ENCODE measurements around the gene SDK1.

SDK1 gene

GRCh38 chr7:3283130-3283704, 17.8 kb upstream of the SDK1 start:
- Histone ChIP-seq H3K36me3 (ENCODE audit: low read depth) (no peaks in the 10 kb centered on the region), H3K27me3 (ENCODE audit: insufficient read depth, poor library complexity, severe bottlenecking) (no peaks in the 10 kb centered on the region), H3K4me3 (ENCODE audit: severe bottlenecking) (no peak overlapping the region), H3K4me1 (ENCODE audit: insufficient read depth, poor library complexity, severe bottlenecking) (peaks cover 10% of the 10 kb centered on the region), H3K9me3 (ENCODE audit: severe bottlenecking) (no peaks in the 10 kb centered on the region), H3K27ac (ENCODE audit: poor library complexity, severe bottlenecking) (peak overlapping the region; percentile 59)
- peak; percentile 94 for ATAC-seq (ENCODE audit: low read depth)
- TF ChIP-seq, protein P1, sequence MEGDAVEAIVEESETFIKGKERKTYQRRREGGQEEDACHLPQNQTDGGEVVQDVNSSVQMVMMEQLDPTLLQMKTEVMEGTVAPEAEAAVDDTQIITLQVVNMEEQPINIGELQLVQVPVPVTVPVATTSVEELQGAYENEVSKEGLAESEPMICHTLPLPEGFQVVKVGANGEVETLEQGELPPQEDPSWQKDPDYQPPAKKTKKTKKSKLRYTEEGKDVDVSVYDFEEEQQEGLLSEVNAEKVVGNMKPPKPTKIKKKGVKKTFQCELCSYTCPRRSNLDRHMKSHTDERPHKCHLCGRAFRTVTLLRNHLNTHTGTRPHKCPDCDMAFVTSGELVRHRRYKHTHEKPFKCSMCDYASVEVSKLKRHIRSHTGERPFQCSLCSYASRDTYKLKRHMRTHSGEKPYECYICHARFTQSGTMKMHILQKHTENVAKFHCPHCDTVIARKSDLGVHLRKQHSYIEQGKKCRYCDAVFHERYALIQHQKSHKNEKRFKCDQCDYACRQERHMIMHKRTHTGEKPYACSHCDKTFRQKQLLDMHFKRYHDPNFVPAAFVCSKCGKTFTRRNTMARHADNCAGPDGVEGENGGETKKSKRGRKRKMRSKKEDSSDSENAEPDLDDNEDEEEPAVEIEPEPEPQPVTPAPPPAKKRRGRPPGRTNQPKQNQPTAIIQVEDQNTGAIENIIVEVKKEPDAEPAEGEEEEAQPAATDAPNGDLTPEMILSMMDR (IDR thresholded peaks at IDR 0.05; ENCODE audit: poor library complexity, severe bottlenecking) = no peak
- no peak for DNase-seq (ENCODE audit: low spot score)

DNA sequence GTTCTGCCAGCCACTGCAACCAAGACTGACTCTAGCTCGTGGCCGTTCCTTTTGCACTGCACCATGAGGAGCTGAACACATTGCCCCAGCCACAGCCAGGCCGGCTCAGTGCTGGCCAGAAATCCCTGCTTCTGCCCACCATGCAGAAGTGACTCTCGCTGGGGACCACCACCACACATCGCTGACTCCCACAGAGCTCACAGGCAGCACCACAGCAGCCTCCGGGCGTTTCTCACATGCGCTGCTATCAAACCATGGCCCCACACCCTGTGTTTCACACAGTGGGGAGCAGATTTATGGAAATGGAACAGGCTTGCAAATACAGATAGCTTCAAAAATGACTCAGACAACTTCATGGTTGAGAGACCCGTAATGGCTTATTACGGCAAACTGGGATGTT, 15.4 kb upstream of the SDK1 start:
- TF ChIP-seq, protein P1 (IDR thresholded peaks at IDR 0.05; ENCODE audit: poor library complexity, severe bottlenecking) = no peak
- DNase-seq (ENCODE audit: low spot score) = no peak
- no peaks in the 10 kb centered on the region for H3K27me3 ChIP-seq (ENCODE audit: insufficient read depth, poor library complexity, severe bottlenecking)
- H3K27ac ChIP-seq (ENCODE audit: poor library complexity, severe bottlenecking) = no peak overlapping the region
- no peaks in the 10 kb centered on the region for H3K36me3 ChIP-seq (ENCODE audit: low read depth)
- no peak overlapping the region for H3K4me3 ChIP-seq (ENCODE audit: severe bottlenecking)
- H3K9me3 ChIP-seq (ENCODE audit: severe bottlenecking) = no peaks in the 10 kb centered on the region
- ATAC-seq (ENCODE audit: low read depth) = no peak
- peaks cover 10% of the 10 kb centered on the region for H3K4me1 ChIP-seq (ENCODE audit: insufficient read depth, poor library complexity, severe bottlenecking)

GRCh38 chr7:3289996-3290395, 11.1 kb upstream of the SDK1 start:
- H3K27ac ChIP-seq (ENCODE audit: poor library complexity, severe bottlenecking) = no peak overlapping the region
- no peaks in the 10 kb centered on the region for H3K27me3 ChIP-seq (ENCODE audit: insufficient read depth, poor library complexity, severe bottlenecking)
- H3K36me3 ChIP-seq (ENCODE audit: low read depth) = no peaks in the 10 kb centered on the region
- H3K4me1 ChIP-seq (ENCODE audit: insufficient read depth, poor library complexity, severe bottlenecking) = no peaks in the 10 kb centered on the region
- no peaks in the 10 kb centered on the region for H3K9me3 ChIP-seq (ENCODE audit: severe bottlenecking)
- no peak for ATAC-seq (ENCODE audit: low read depth)
- H3K4me3 ChIP-seq (ENCODE audit: severe bottlenecking) = no peak overlapping the region
- DNase-seq (ENCODE audit: low spot score) = no peak
- TF ChIP-seq, protein P1 (IDR thresholded peaks at IDR 0.05; ENCODE audit: poor library complexity, severe bottlenecking) = no peak

DNA sequence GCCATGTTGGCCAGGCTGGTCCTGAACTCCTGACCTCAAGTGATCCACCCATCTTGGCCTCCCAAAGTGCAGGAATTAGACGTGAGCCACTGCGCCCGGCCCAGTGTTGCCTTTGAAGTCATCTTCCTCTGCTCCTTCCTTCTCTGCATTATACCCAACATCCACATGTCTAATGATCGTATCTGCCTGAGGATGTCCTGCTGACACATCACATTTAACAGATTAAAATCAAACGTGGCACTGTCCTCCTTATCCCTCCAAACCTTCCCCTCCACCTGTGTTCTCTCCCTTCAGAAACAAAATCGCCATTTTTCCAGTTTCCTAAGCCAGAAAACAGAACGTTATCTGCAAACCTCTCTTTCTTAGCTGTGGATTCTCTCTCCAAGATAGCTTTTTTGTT, 8.4 kb upstream of the SDK1 start:
- DNase-seq (ENCODE audit: low spot score) (no peak), ATAC-seq (ENCODE audit: low read depth) (no peak)
- no peaks in the 10 kb centered on the region for H3K36me3 ChIP-seq (ENCODE audit: low read depth)
- no peaks in the 10 kb centered on the region for H3K4me1 ChIP-seq (ENCODE audit: insufficient read depth, poor library complexity, severe bottlenecking)
- no peak overlapping the region for H3K4me3 ChIP-seq (ENCODE audit: severe bottlenecking)
- H3K9me3 ChIP-seq (ENCODE audit: severe bottlenecking) = no peaks in the 10 kb centered on the region
- no peaks in the 10 kb centered on the region for H3K27me3 ChIP-seq (ENCODE audit: insufficient read depth, poor library complexity, severe bottlenecking)
- TF ChIP-seq, protein P1 (IDR thresholded peaks at IDR 0.05; ENCODE audit: poor library complexity, severe bottlenecking) = no peak
- no peak overlapping the region for H3K27ac ChIP-seq (ENCODE audit: poor library complexity, severe bottlenecking)

DNA sequence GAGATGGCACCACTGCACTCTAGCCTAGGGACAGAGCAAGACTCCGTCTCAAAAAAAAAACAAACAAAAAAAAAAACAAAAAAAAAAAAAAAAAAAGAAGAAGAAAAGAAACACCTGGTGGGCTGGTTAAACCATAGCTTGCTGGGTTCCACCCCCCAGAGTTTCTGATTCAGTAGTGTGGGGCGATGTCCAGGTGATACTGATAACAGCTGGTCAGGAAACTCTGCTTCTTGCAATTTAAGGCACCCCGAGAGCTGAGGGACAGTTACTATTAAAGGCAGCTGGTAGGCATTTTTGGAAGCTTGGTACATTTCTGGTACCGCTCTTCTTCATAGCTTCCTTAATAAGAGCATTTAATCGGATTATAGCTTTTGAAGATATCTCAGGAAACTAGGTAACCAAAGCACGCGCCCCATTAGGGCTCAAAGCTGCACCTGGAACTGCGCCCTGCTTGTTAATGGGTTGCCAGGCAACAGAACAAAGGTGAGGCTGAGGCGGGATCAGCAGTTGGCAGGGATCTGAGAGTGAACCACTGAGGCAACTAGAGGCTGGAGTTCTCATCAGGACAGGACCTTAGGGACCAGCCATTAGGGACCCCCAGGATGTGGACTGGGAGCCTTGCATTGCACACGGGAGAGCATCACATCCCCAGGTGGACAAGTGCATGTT, 6.5 kb upstream of the SDK1 start:
- H3K27ac ChIP-seq (ENCODE audit: poor library complexity, severe bottlenecking) = no peak overlapping the region
- no peaks in the 10 kb centered on the region for H3K27me3 ChIP-seq (ENCODE audit: insufficient read depth, poor library complexity, severe bottlenecking)
- TF ChIP-seq, protein P1 (IDR thresholded peaks at IDR 0.05; ENCODE audit: poor library complexity, severe bottlenecking) = no peak
- DNase-seq (ENCODE audit: low spot score) (no peak), ATAC-seq (ENCODE audit: low read depth) (no peak)
- H3K4me3 ChIP-seq (ENCODE audit: severe bottlenecking) = no peak overlapping the region
- H3K36me3 ChIP-seq (ENCODE audit: low read depth) = no peaks in the 10 kb centered on the region
- H3K4me1 ChIP-seq (ENCODE audit: insufficient read depth, poor library complexity, severe bottlenecking) = no peaks in the 10 kb centered on the region
- H3K9me3 ChIP-seq (ENCODE audit: severe bottlenecking) = no peaks in the 10 kb centered on the region

All from RWPE2 (cell line).